K562 (cell line): ENCODE data around the gene ARL13B. TPM values are rescaled to one million over a fixed set of nuclear protein-coding genes. Genes with fewer than 3 reads are reported as not detected.

ENCODE experiments used
- ATAC-seq: fragments of 200-7000 bp; cut with Tn5 transposase; 3 replicates; pipeline ENCODE4 v1.9.1; 2020; ENCODE audit warnings: moderate library complexity
- BruUV-seq: library from RNA; stranded (reverse); fragments of 400-500 nt; replicated peaks from 2 replicates; lab custom pipeline; 2021; lab: Mats Ljungman, UMichigan
- CTCF ChIA-PET: fragments of 300-600 bp; formaldehyde crosslinking; extraction: SDS; loops from one replicate; lab custom pipeline; 2021; ENCODE audit warnings: low intra/inter-chr PET ratio; lab: Yijun Ruan, JAX
- POLR2A ChIA-PET: fragments of 300-600, 350-650 bp; sonication (Branson Sonifier 250); formaldehyde crosslinking; extraction: SDS; loops from one replicate; lab custom pipeline; 2021; ENCODE audit warnings: antibody characterized with exemption, inconsistent platforms; lab: Yijun Ruan, JAX
- DNase-seq, 4 experiments: peaks; one replicate each; pipeline versions ENCODE4 v3.0.0 to v3.0.0-alpha.2; 2011 to 2018; ENCODE audit warnings: low spot score in 3 of 4, mixed read lengths in 3 of 4; ENCODE audit errors: extremely low read depth in 1 of 4
- FAIRE-seq: peaks from 2 replicates; lab custom pipeline; 2011; peaks lifted over from hg19 to GRCh38; lab: Jason Lieb, UNC
- H2AFZ ChIP-seq: 2 replicates; pipeline ENCODE4 v1.6.0; 2011; ENCODE audit warnings: low read depth, low read length, control low read depth, inconsistent platforms
- H3K27ac ChIP-seq: fragments of 200-600 bp; 3 replicates; pipeline ENCODE4 v1.8.0; 2011; ENCODE audit warnings: low read depth, mild to moderate bottlenecking, control low read depth, inconsistent platforms, low read length, moderate library complexity, mixed read lengths; ENCODE audit errors: extremely low read depth
- H3K27me3 ChIP-seq, 2 experiments: fragments of 300-600 bp in 1 of 2; 2 replicates in 1 of 2; 3 replicates in 1 of 2; pipeline versions ENCODE4 v1.6.0 to v1.8.0; 2011; ENCODE audit warnings: inconsistent platforms in 2 of 2, low read length in 2 of 2, mild to moderate bottlenecking in 1 of 2, mixed read lengths in 1 of 2, moderate library complexity in 1 of 2; ENCODE audit not compliant: control insufficient read depth in 2 of 2, insufficient read depth in 2 of 2
- H3K36me3 ChIP-seq: fragments of 300-600 bp; 3 replicates; pipeline ENCODE4 v1.8.0; 2011; ENCODE audit warnings: mild to moderate bottlenecking, low read length, inconsistent platforms; ENCODE audit not compliant: control insufficient read depth, insufficient read depth
- H3K4me1 ChIP-seq, 2 experiments: fragments of 200-600 bp in 1 of 2; replicated peaks in 1 of 2; 2 replicates in 1 of 2; 3 replicates in 1 of 2; pipeline versions ENCODE4 v1.5.1 to v1.8.0; 2011; ENCODE audit warnings: inconsistent platforms in 2 of 2, low read length in 2 of 2, mild to moderate bottlenecking in 1 of 2, mixed read lengths in 1 of 2, moderate library complexity in 1 of 2; ENCODE audit not compliant: control insufficient read depth in 2 of 2, insufficient read depth in 2 of 2
- H3K4me2 ChIP-seq: 2 replicates; pipeline ENCODE4 v1.6.1; 2011; ENCODE audit warnings: low read length, control low read depth, inconsistent platforms, mixed read lengths; ENCODE audit not compliant: insufficient read depth
- H3K4me3 ChIP-seq: fragments of 200-600 bp; sonication (generic), shearing (Covaris generic); 2 replicates; pipeline ENCODE4 v1.5.1; 2016; ENCODE audit warnings: control low read depth, inconsistent platforms
- H3K79me2 ChIP-seq: fragments of 200-600 bp; 3 replicates; pipeline ENCODE4 v1.8.0; 2011; ENCODE audit warnings: low read length, inconsistent platforms; ENCODE audit not compliant: control insufficient read depth, insufficient read depth
- H3K9ac ChIP-seq, 2 experiments: 2 replicates each; pipeline versions ENCODE4 v1.6.0 to v1.6.1; 2011; ENCODE audit warnings: low read depth in 2 of 2, low read length in 2 of 2, control low read depth in 1 of 2, inconsistent platforms in 1 of 2, mild to moderate bottlenecking in 1 of 2, mixed read lengths in 1 of 2; ENCODE audit not compliant: insufficient read depth in 1 of 2
- H3K9me1 ChIP-seq: one replicate; pipeline ENCODE4 v1.6.0; 2011; ENCODE audit warnings: inconsistent platforms, mild to moderate bottlenecking, low read length, moderate library complexity; ENCODE audit not compliant: control insufficient read depth, insufficient read depth
- H3K9me3 ChIP-seq: replicated peaks from 2 replicates; pipeline ENCODE4 v1.5.1; 2011; ENCODE audit warnings: low read depth, low read length, inconsistent platforms; ENCODE audit not compliant: control insufficient read depth, insufficient read depth
- H4K20me1 ChIP-seq: replicated peaks from 2 replicates; pipeline ENCODE4 v1.6.1; 2011; ENCODE audit warnings: low read length, inconsistent platforms, mixed read lengths; ENCODE audit not compliant: control insufficient read depth, insufficient read depth
- BHLHE40 ChIP-seq: IDR thresholded peaks from 2 replicates; pipeline ENCODE4 v1.6.1; 2011; ENCODE audit warnings: low read length, improper control_type of control experiment
- FOXA3 ChIP-seq, 2 experiments: fragments of 450-650 bp in 1 of 2; sonication (generic) in 1 of 2; formaldehyde crosslinking; IDR thresholded peaks in 1 of 2; conservative IDR thresholded peaks in 1 of 2; 2 replicates each; pipeline versions ENCODE4 v1.4.0 to v1.8.0; 2020 to 2022; ENCODE audit warnings: mild to moderate bottlenecking in 2 of 2, missing genetic modification reagents in 1 of 2
- ILF3 ChIP-seq: fragments of 450-650 bp; IDR thresholded peaks from 2 replicates; pipeline ENCODE4 v1.6.1; 2018; ENCODE audit warnings: antibody characterized with exemption, mild to moderate bottlenecking, moderate library complexity, borderline replicate concordance
- MYNN ChIP-seq, 2 experiments: sonication (generic); formaldehyde crosslinking in 1 of 2; IDR thresholded peaks; 2 replicates each; pipeline versions ENCODE4 v1.5.0 to v1.6.1; 2016 to 2020; ENCODE audit warnings: antibody characterized with exemption in 1 of 2, missing genetic modification reagents in 1 of 2
- NFE2L1 ChIP-seq: fragments of 450-650 bp; IDR thresholded peaks from 2 replicates; pipeline ENCODE4 v1.6.1; 2016; ENCODE audit warnings: missing genetic modification characterization, low read depth, mild to moderate bottlenecking, missing compliant biosample characterization, moderate library complexity, borderline replicate concordance
- PRMT5 ChIP-seq: sonication (generic); formaldehyde crosslinking; IDR thresholded peaks from 2 replicates; pipeline ENCODE4 v1.5.0; 2020; ENCODE audit warnings: missing genetic modification reagents
- ZNF318 ChIP-seq, 2 experiments: fragments of 450-650 bp; IDR thresholded peaks; 2 replicates each; pipeline ENCODE4 v1.6.1; 2016; ENCODE audit warnings: mild to moderate bottlenecking in 2 of 2, borderline replicate concordance in 1 of 2, low read depth in 1 of 2, moderate library complexity in 1 of 2
- ZNF76 ChIP-seq: fragments of 250-450 bp; sonication (Bioruptor Pico); IDR thresholded peaks from 2 replicates; pipeline ENCODE4 v1.4.0; 2020; ENCODE audit warnings: mild to moderate bottlenecking, moderate library complexity, borderline replicate concordance
- WGBS: fragments of 100-300 bp; shearing (Covaris generic); methylation state at CpG from one replicate; pipeline ENCODE4 v1.1.6; 2016; ENCODE audit warnings: low coverage, mixed read lengths; ENCODE audit not compliant: insufficient coverage; ENCODE audit errors: missing lambda C conversion rate; 5-methylcytosine and 5-hydroxymethylcytosine counted together
- in situ Hi-C: fragments of 300-500 bp; cut with MboI; formaldehyde crosslinking; loops from 4 replicates; pipeline ENCODE4 v1.15.0; 2018; ENCODE audit warnings: inconsistent platforms, mixed read lengths
- intact Hi-C: fragments of 100-400 bp; cut with micrococcal nuclease; formaldehyde crosslinking; loops from 2 replicates; pipeline ENCODE4 v1.14.2; 2022
- polyA plus RNA-seq, 8 experiments: library from polyadenylated mRNA; depleted of rRNA in 4 of 8; stranded (reverse) in 5 of 8; unstranded in 3 of 8; fragments of >200 nt; fragmentation: Nextera tagmentation in 2 of 8; fragmentation: Illumina TruSeq in 1 of 8; extraction: Ambion mirVana in 2 of 8; extraction: Trizol in 1 of 8; gene quantifications; 2 replicates each; pipeline versions ENCODE4 v1.2.1 to v1.2.3, GENCODE V29; 2011 to 2014; ENCODE audit warnings: inconsistent platforms in 1 of 8, missing spikeins in 1 of 8
- total RNA-seq, 7 experiments: library from RNA; depleted of rRNA in 6 of 7; stranded (reverse); fragments of >200 nt in 6 of 7; fragmentation: Illumina TruSeq in 2 of 7; extraction: Trizol in 2 of 7; gene quantifications; 2 replicates each; pipeline versions ENCODE4 v1.2.1 to v1.2.3, GENCODE V29; 2011 to 2021; ENCODE audit warnings: low replicate concordance in 1 of 7

The ARL13B gene
- total and polyA plus RNA-seq, 9 of the 15 experiments (the other 6 are each of a cell fraction or from before 2014, with no cell fraction given): 4.1 to 16.9 (median 12.2) TPM

GRCh38 chr3:94066506-94067500 lies 86.8 kb downstream of the ARL13B start:
- CTCF ChIA-PET: no interaction called here
- H3K9ac ChIP-seq: no peak overlapping the region
- H3K4me1 ChIP-seq: peaks cover 5% of the 10 kb centered on the region in 2 experiments; a peak in 2 of 5 replicates
- TF ChIP-seq ILF3 (no peak), MYNN (IDR thresholded peaks at IDR 0.05) (no peak), MYNN (CRISPR knock-in tag; IDR thresholded peaks at IDR 0.05) (no peak), ZNF318 (IDR thresholded peaks at IDR 0.05; ENCODE audit: borderline replicate concordance in 1 of 2, low read depth in 1 of 2) (no peak), PRMT5 (CRISPR knock-in tag) (no peak), FOXA3 (CRISPR knock-in tag; conservative IDR thresholded peaks at IDR 0.05 in 1 of 2, IDR thresholded peaks at IDR 0.05 in 1 of 2) (no peak), ZNF76 (CRISPR knock-in tag) (no peak), BHLHE40 (no peak), NFE2L1 (tag) (no peak)
- DNase-seq (no peak), FAIRE-seq (no peak), ATAC-seq (no peak)
- H2AFZ ChIP-seq: no peak overlapping the region
- H3K4me3 ChIP-seq: no peak overlapping the region
- H3K36me3 ChIP-seq: peaks cover 17% of the 10 kb centered on the region
- H3K9me1 ChIP-seq: no peaks in the 10 kb centered on the region
- no peaks in the 10 kb centered on the region for H3K27me3 ChIP-seq
- no peaks in the 10 kb centered on the region for H4K20me1 ChIP-seq
- no peak overlapping the region for H3K4me2 ChIP-seq
- 90% methylated on average over 6 of the region's 6 CpGs for WGBS
- intact Hi-C loops: loop anchor here (10.0 kb wide), 1 partner anchor 202 kb away; no protein-coding TSS in a partner anchor
- peaks cover 27% of the 10 kb centered on the region for H3K79me2 ChIP-seq
- no TSS peak for BruUV-seq
- H3K9me3 ChIP-seq: no peaks in the 10 kb centered on the region
- in situ Hi-C loops: no loop called here
- no peak overlapping the region for H3K27ac ChIP-seq
- POLR2A ChIA-PET: no interaction called here
